ENCODE measurements around the gene SH3PXD2A.

The SH3PXD2A gene

GRCh38 chr10:103571656-103571975, 283.8 kb downstream of the SH3PXD2A start:
- no peak overlapping the region for H3K4me3 Mint-ChIP-seq
- H3K27ac Mint-ChIP-seq = no peak overlapping the region
- H3K9me3 Mint-ChIP-seq = no peaks in the 10 kb centered on the region
- H3K36me3 Mint-ChIP-seq = no peaks in the 10 kb centered on the region
- H3K27me3 Mint-ChIP-seq = no peaks in the 10 kb centered on the region
- H3K4me1 Mint-ChIP-seq = no peaks in the 10 kb centered on the region

GRCh38 chr10:103570844-103571655, 284.3 kb downstream of the SH3PXD2A start:
- no peak overlapping the region for H3K27ac Mint-ChIP-seq
- no peaks in the 10 kb centered on the region for H3K36me3 Mint-ChIP-seq
- H3K4me3 Mint-ChIP-seq = no peak overlapping the region
- no peaks in the 10 kb centered on the region for H3K4me1 Mint-ChIP-seq
- no peaks in the 10 kb centered on the region for H3K27me3 Mint-ChIP-seq
- H3K9me3 Mint-ChIP-seq = no peaks in the 10 kb centered on the region

GRCh38 chr10:103569896-103570295, 285.5 kb downstream of the SH3PXD2A start:
- no peaks in the 10 kb centered on the region for H3K36me3 Mint-ChIP-seq
- H3K27me3 Mint-ChIP-seq = no peaks in the 10 kb centered on the region
- no peaks in the 10 kb centered on the region for H3K4me1 Mint-ChIP-seq
- no peak overlapping the region for H3K4me3 Mint-ChIP-seq
- H3K27ac Mint-ChIP-seq = no peak overlapping the region
- H3K9me3 Mint-ChIP-seq = no peaks in the 10 kb centered on the region

GRCh38 chr10:103568505-103568904, 286.9 kb downstream of the SH3PXD2A start:
- Mint-ChIP-seq H3K9me3 (no peaks in the 10 kb centered on the region), H3K27ac (no peak overlapping the region), H3K27me3 (no peaks in the 10 kb centered on the region), H3K4me1 (no peaks in the 10 kb centered on the region), H3K36me3 (no peaks in the 10 kb centered on the region), H3K4me3 (no peak overlapping the region)

GRCh38 chr10:103566536-103566935, 288.8 kb downstream of the SH3PXD2A start:
- H3K27ac Mint-ChIP-seq = no peak overlapping the region
- no peak overlapping the region for H3K4me3 Mint-ChIP-seq
- H3K9me3 Mint-ChIP-seq = no peaks in the 10 kb centered on the region
- no peaks in the 10 kb centered on the region for H3K27me3 Mint-ChIP-seq
- H3K36me3 Mint-ChIP-seq = no peaks in the 10 kb centered on the region
- no peaks in the 10 kb centered on the region for H3K4me1 Mint-ChIP-seq

- H3K27me3 Mint-ChIP-seq = no peaks in the 10 kb centered on the region
- H3K27ac Mint-ChIP-seq = no peak overlapping the region
- H3K4me3 Mint-ChIP-seq = no peak overlapping the region
- H3K9me3 Mint-ChIP-seq = no peaks in the 10 kb centered on the region
- H3K4me1 Mint-ChIP-seq = no peaks in the 10 kb centered on the region
- H3K36me3 Mint-ChIP-seq = no peaks in the 10 kb centered on the region
These were observed 290.4 kb downstream of the SH3PXD2A start for GRCh38 chr10:103564776-103565520.

- Mint-ChIP-seq H3K36me3 (no peaks in the 10 kb centered on the region), H3K9me3 (no peaks in the 10 kb centered on the region), H3K4me3 (no peak overlapping the region), H3K4me1 (no peaks in the 10 kb centered on the region), H3K27ac (no peak overlapping the region), H3K27me3 (no peaks in the 10 kb centered on the region)
These were observed 291.3 kb downstream of the SH3PXD2A start for GRCh38 chr10:103564116-103564501.

- Mint-ChIP-seq H3K4me3 (no peak overlapping the region), H3K4me1 (no peaks in the 10 kb centered on the region), H3K27me3 (no peaks in the 10 kb centered on the region), H3K27ac (no peak overlapping the region), H3K9me3 (no peaks in the 10 kb centered on the region), H3K36me3 (no peaks in the 10 kb centered on the region)
These were observed 291.9 kb downstream of the SH3PXD2A start for GRCh38 chr10:103563231-103564115.

GRCh38 chr10:103562383-103562782, 293.0 kb downstream of the SH3PXD2A start:
- Mint-ChIP-seq H3K9me3 (no peaks in the 10 kb centered on the region), H3K36me3 (no peaks in the 10 kb centered on the region), H3K27ac (no peak overlapping the region), H3K4me3 (no peak overlapping the region), H3K27me3 (peaks cover 4% of the 10 kb centered on the region), H3K4me1 (no peaks in the 10 kb centered on the region)

- Mint-ChIP-seq H3K4me3 (no peak overlapping the region), H3K4me1 (no peaks in the 10 kb centered on the region), H3K36me3 (no peaks in the 10 kb centered on the region), H3K27me3 (peaks cover 4% of the 10 kb centered on the region), H3K27ac (no peak overlapping the region), H3K9me3 (no peaks in the 10 kb centered on the region)
These were observed 294.5 kb downstream of the SH3PXD2A start for GRCh38 chr10:103560886-103561285.

GRCh38 chr10:103559776-103560175, 295.6 kb downstream of the SH3PXD2A start:
- Mint-ChIP-seq H3K4me3 (no peak overlapping the region), H3K27ac (no peak overlapping the region), H3K36me3 (no peaks in the 10 kb centered on the region), H3K9me3 (no peaks in the 10 kb centered on the region), H3K4me1 (peaks cover 2% of the 10 kb centered on the region), H3K27me3 (peaks cover 5% of the 10 kb centered on the region)

- Mint-ChIP-seq H3K4me1 (peaks cover 10% of the 10 kb centered on the region), H3K9me3 (no peaks in the 10 kb centered on the region), H3K4me3 (no peak overlapping the region), H3K36me3 (no peaks in the 10 kb centered on the region), H3K27ac (no peak overlapping the region), H3K27me3 (peaks cover 9% of the 10 kb centered on the region)
These were observed 296.5 kb downstream of the SH3PXD2A start for GRCh38 chr10:103558911-103559310.

GRCh38 chr10:103557455-103557854, 297.9 kb downstream of the SH3PXD2A start:
- H3K9me3 Mint-ChIP-seq = no peaks in the 10 kb centered on the region
- H3K4me1 Mint-ChIP-seq = peaks cover 14% of the 10 kb centered on the region
- no peak overlapping the region for H3K4me3 Mint-ChIP-seq
- peaks cover 9% of the 10 kb centered on the region for H3K27me3 Mint-ChIP-seq
- no peak overlapping the region for H3K27ac Mint-ChIP-seq
- no peaks in the 10 kb centered on the region for H3K36me3 Mint-ChIP-seq

GRCh38 chr10:103556383-103557007, 298.9 kb downstream of the SH3PXD2A start:
- Mint-ChIP-seq H3K27ac (no peak overlapping the region), H3K36me3 (no peaks in the 10 kb centered on the region), H3K4me1 (peaks cover 14% of the 10 kb centered on the region), H3K27me3 (peaks cover 9% of the 10 kb centered on the region), H3K9me3 (no peaks in the 10 kb centered on the region), H3K4me3 (peak overlapping the region; percentile 30)

- Mint-ChIP-seq H3K9me3 (no peaks in the 10 kb centered on the region), H3K27ac (no peak overlapping the region), H3K36me3 (no peaks in the 10 kb centered on the region), H3K4me1 (peaks cover 14% of the 10 kb centered on the region), H3K27me3 (peaks cover 9% of the 10 kb centered on the region), H3K4me3 (peak overlapping the region; percentile 59)
These were observed 299.7 kb downstream of the SH3PXD2A start for GRCh38 chr10:103555712-103556111.

All from activated naive CD4-positive, alpha-beta T cell treated with anti-CD3 and anti-CD28 coated beads, Interleukin-2, amount 50 U/mL, for 24 hours (primary cell).